ENCODE measurements around the gene ZIM2. TPM values are rescaled to one million over a fixed set of nuclear protein-coding genes. Genes with fewer than 3 reads are reported as not detected.
"Not testable (repeated sequence)": the region's sequence is repeated elsewhere in the genome, so short reads cannot be mapped to it uniquely, and the experiment has no call there.

The ZIM2 gene
- total and polyA plus RNA-seq, 2 experiments from 2014 or later, result not detected

DNA sequence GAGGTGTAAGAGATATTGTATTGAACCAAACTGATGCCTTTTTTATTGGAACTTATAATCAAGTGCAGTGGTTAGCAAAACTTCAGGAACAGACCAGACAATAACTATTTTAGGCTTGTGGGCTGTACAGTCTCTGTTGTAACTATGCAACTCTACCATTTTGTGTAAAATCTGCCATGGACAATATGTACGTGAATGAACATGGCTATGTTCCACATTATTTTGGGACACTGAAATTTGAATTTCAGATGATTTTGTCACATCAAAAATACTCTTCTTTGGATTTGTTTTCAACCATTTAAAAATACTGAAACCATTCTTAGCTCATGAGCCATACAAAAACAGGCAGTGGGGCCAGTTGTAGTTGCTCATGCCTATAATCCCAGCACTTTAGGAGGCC, 27.9 kb upstream of the ZIM2 start:
- no peak overlapping the region for H3K9ac ChIP-seq
- no peak overlapping the region for H3K4me3 ChIP-seq
- H3K27me3 ChIP-seq (replicated peaks; ENCODE audit: insufficient read depth), result no peaks in the 10 kb centered on the region
- H3K27ac ChIP-seq, result no peak overlapping the region
- H4K20me1 ChIP-seq (ENCODE audit: insufficient read depth), result no peaks in the 10 kb centered on the region
- H3K4me2 ChIP-seq (ENCODE audit: unreplicated experiment), result no peak overlapping the region
- H3K9me2 ChIP-seq (ENCODE audit: insufficient read depth), result no peaks in the 10 kb centered on the region
- no peak for DNase-seq
- no peaks in the 10 kb centered on the region for H3K9me3 ChIP-seq (ENCODE audit: low read depth)
- no peak overlapping the region for H2AFZ ChIP-seq
- no peaks in the 10 kb centered on the region for H3F3A ChIP-seq (ENCODE audit: insufficient read depth)
- in situ Hi-C loops (cut with MboI), result no loop called here
- TF ChIP-seq EZH2phosphoT487 (IDR thresholded peaks at IDR 0.05; ENCODE audit: insufficient read depth, low read depth) (no peak), EZH2 (IDR thresholded peaks at IDR 0.05; ENCODE audit: insufficient read depth, poor library complexity, severe bottlenecking) (no peak)
- H3K79me2 ChIP-seq (ENCODE audit: insufficient read depth), result no peaks in the 10 kb centered on the region
- WGBS, 2 experiments (ENCODE audit: low coverage in 1 of 2, low lambda C conversion rate in 2 of 2, missing lambda C conversion rate in 2 of 2), result 16 to 26% methylated on average over 1 of the region's 1 CpG
- no peaks in the 10 kb centered on the region for H3K4me1 ChIP-seq (ENCODE audit: insufficient read depth)
- H3K36me3 ChIP-seq (ENCODE audit: low read depth), result no peaks in the 10 kb centered on the region

DNA sequence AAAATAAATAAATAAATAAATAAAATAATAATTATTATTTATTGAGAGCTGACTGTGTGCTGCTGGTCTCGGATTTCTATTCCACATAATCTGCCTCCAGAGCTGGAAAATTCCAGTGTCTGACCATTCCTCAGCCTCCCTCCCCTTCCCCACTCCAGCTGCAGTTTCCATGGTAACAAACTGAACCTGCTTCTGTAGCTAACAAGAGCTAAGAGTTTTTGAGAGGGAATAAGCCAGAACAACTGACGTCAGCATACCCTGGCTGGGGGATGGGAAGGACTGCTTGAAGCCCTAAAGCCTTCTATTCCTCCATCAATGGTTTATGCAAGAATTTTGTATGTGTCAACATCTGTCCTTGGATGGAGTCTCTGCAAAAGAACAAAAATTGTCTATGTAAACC, 26.0 kb upstream of the ZIM2 start:
- H3K4me2 ChIP-seq (ENCODE audit: unreplicated experiment), result no peak overlapping the region
- 0% methylated on average over 2 of the region's 2 CpGs for WGBS, 2 experiments (ENCODE audit: low coverage in 1 of 2, low lambda C conversion rate in 2 of 2, missing lambda C conversion rate in 2 of 2)
- no peaks in the 10 kb centered on the region for H3K79me2 ChIP-seq (ENCODE audit: insufficient read depth)
- no peaks in the 10 kb centered on the region for H3K9me2 ChIP-seq (ENCODE audit: insufficient read depth)
- H3K36me3 ChIP-seq (ENCODE audit: low read depth), result no peaks in the 10 kb centered on the region
- no peak overlapping the region for H2AFZ ChIP-seq
- no peaks in the 10 kb centered on the region for H3K27me3 ChIP-seq (replicated peaks; ENCODE audit: insufficient read depth)
- no peaks in the 10 kb centered on the region for H3F3A ChIP-seq (ENCODE audit: insufficient read depth)
- H3K9me3 ChIP-seq (ENCODE audit: low read depth), result no peaks in the 10 kb centered on the region
- no peak overlapping the region for H3K4me3 ChIP-seq
- DNase-seq, result no peak
- H3K4me1 ChIP-seq (ENCODE audit: insufficient read depth), result no peaks in the 10 kb centered on the region
- no peak overlapping the region for H3K27ac ChIP-seq
- TF ChIP-seq EZH2phosphoT487 (IDR thresholded peaks at IDR 0.05; ENCODE audit: insufficient read depth, low read depth) (no peak), EZH2 (IDR thresholded peaks at IDR 0.05; ENCODE audit: insufficient read depth, poor library complexity, severe bottlenecking) (no peak)
- H4K20me1 ChIP-seq (ENCODE audit: insufficient read depth), result no peaks in the 10 kb centered on the region
- no peak overlapping the region for H3K9ac ChIP-seq
- in situ Hi-C loops (cut with MboI), result no loop called here

DNA sequence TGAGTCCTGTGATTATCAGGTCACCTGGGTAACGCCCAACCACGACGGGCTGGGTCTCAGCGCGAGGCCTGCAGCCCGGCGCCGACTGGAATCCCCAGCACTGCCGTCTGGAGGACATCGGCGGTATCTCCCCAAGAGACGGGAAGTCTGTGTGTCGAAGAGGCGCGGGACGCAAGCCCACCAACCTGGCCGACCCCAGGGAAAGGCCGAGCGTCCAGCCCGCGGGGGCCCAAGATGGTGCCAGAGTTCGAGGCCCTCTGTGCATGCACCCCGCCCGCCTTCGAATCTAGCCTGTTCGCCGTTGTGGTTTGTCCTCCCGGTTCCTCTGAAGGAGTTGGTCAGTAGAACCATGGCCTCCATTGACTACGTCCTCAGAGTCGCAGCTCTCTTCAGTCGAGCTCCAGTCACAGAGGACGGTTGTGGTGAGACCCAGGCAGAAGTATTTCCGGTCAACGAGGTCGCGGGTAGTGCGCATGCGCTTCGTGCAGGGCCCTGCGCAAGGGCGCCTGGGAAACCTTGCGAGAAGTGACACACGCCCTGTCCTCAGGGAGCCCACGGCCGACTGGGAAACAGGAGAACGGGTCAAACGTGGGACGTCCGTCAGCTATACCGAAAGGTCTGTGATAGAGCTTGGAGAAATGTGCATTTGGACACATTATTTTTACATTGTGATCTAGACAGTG, 24.1 kb upstream of the ZIM2 start:
- TF ChIP-seq EZH2phosphoT487 (IDR thresholded peaks at IDR 0.05; ENCODE audit: insufficient read depth, low read depth) (no peak), EZH2 (IDR thresholded peaks at IDR 0.05; ENCODE audit: insufficient read depth, poor library complexity, severe bottlenecking) (no peak)
- Histone ChIP-seq H3K27me3 (replicated peaks; ENCODE audit: insufficient read depth) (no peaks in the 10 kb centered on the region), H3K4me2 (ENCODE audit: unreplicated experiment) (no peak overlapping the region), H3K36me3 (ENCODE audit: low read depth) (no peaks in the 10 kb centered on the region), H3F3A (ENCODE audit: insufficient read depth) (no peaks in the 10 kb centered on the region), H3K9me3 (ENCODE audit: low read depth) (no peaks in the 10 kb centered on the region), H2AFZ (no peak overlapping the region), H3K9me2 (ENCODE audit: insufficient read depth) (no peaks in the 10 kb centered on the region), H3K9ac (no peak overlapping the region), H3K27ac (no peak overlapping the region), H4K20me1 (ENCODE audit: insufficient read depth) (no peaks in the 10 kb centered on the region), H3K4me1 (ENCODE audit: insufficient read depth) (no peaks in the 10 kb centered on the region), H3K79me2 (ENCODE audit: insufficient read depth) (no peaks in the 10 kb centered on the region), H3K4me3 (no peak overlapping the region)
- in situ Hi-C loops (cut with MboI), result no loop called here
- DNase-seq, result no peak
- WGBS, 2 experiments (ENCODE audit: low coverage in 1 of 2, low lambda C conversion rate in 2 of 2, missing lambda C conversion rate in 2 of 2), result 45 to 48% methylated on average over 50 of the region's 50 CpGs

DNA sequence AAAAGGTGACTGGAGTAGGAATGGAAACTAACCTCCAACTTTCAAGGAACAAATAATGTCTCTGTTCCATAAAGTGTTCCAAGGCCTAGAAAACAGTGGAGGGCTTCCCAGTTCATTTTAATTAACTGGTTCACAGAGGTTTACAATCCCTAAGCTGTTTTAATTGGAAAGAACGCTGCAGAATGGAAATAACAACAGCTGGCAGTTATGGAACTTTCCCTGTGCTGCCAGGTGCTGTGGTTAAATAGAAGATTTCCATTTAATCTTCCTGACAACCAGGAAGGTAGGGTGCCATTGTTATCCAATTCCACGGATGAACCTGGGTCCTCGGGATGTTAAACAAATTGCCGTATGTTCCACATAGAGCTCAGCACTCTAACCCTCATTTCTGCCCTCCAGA, 22.2 kb upstream of the ZIM2 start:
- in situ Hi-C loops (cut with MboI), result no loop called here
- Histone ChIP-seq H3K4me2 (ENCODE audit: unreplicated experiment) (no peak overlapping the region), H3K9ac (no peak overlapping the region), H3K4me1 (ENCODE audit: insufficient read depth) (no peaks in the 10 kb centered on the region), H3K36me3 (ENCODE audit: low read depth) (no peaks in the 10 kb centered on the region), H3K4me3 (no peak overlapping the region), H3K27me3 (replicated peaks; ENCODE audit: insufficient read depth) (no peaks in the 10 kb centered on the region), H3K9me3 (ENCODE audit: low read depth) (no peaks in the 10 kb centered on the region), H4K20me1 (ENCODE audit: insufficient read depth) (no peaks in the 10 kb centered on the region), H2AFZ (no peak overlapping the region), H3F3A (ENCODE audit: insufficient read depth) (no peaks in the 10 kb centered on the region), H3K9me2 (ENCODE audit: insufficient read depth) (no peaks in the 10 kb centered on the region), H3K79me2 (ENCODE audit: insufficient read depth) (no peaks in the 10 kb centered on the region), H3K27ac (no peak overlapping the region)
- no peak for TF ChIP-seq EZH2 (IDR thresholded peaks at IDR 0.05; ENCODE audit: insufficient read depth, poor library complexity, severe bottlenecking)
- TF ChIP-seq EZH2phosphoT487 (IDR thresholded peaks at IDR 0.05; ENCODE audit: insufficient read depth, low read depth), result no peak
- 52 to 59% methylated on average over 4 of the region's 4 CpGs for WGBS, 2 experiments (ENCODE audit: low coverage in 1 of 2, low lambda C conversion rate in 2 of 2, missing lambda C conversion rate in 2 of 2)
- DNase-seq, result no peak

DNA sequence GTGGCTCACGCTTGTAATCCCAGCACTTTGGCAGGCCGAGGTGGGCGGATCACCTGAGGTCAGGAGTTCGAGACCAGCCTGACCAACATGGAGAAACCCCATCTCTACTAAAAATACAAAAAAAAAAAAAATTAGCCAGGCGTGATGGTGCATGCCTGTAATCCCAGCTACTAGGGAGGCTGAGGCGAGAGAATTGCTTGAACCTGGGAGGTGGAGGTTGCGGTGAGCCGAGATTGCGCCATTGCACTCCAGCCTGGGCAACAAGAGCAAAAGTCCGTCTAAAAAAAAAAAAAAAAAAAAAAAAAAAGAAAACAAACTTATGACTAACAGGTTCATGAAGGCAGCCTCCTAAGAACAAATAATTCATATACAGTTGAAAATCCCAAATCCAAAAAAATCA, 19.9 kb upstream of the ZIM2 start:
- H3K4me1 ChIP-seq (ENCODE audit: insufficient read depth); H3K27me3 ChIP-seq (replicated peaks; ENCODE audit: insufficient read depth); H3K79me2 ChIP-seq (ENCODE audit: insufficient read depth); H3K9me3 ChIP-seq (ENCODE audit: low read depth); H3K4me2 ChIP-seq (ENCODE audit: unreplicated experiment); H3K36me3 ChIP-seq (ENCODE audit: low read depth); H3K4me3 ChIP-seq; in situ Hi-C loops (cut with MboI); H3K9ac ChIP-seq; H3K9me2 ChIP-seq (ENCODE audit: insufficient read depth); H3F3A ChIP-seq (ENCODE audit: insufficient read depth); H2AFZ ChIP-seq; H3K27ac ChIP-seq; H4K20me1 ChIP-seq (ENCODE audit: insufficient read depth); DNase-seq: not testable (repeated sequence)
- WGBS, 2 experiments (ENCODE audit: low coverage in 1 of 2, low lambda C conversion rate in 2 of 2, missing lambda C conversion rate in 2 of 2), result 40 to 43% methylated on average over 10 of the region's 10 CpGs

Data from GM23248 (cell line).